Endometrial microvascular endothelial cells (primary cell): ENCODE data around the gene SHROOM2. TPM values are rescaled to one million over a fixed set of nuclear protein-coding genes. Genes with fewer than 3 reads are reported as not detected.
"Not testable (repeated sequence)": the region's sequence is repeated elsewhere in the genome, so short reads cannot be mapped to it uniquely, and the experiment has no call there.

Experiments used
- in situ Hi-C: cut with HindIII; loops from 2 replicates; pipeline ENCODE4 v1.10.0; 2017; ENCODE audit warnings: low sequenced_read_pairs, low pct_unique_long_range_greater_than_20kb; ENCODE audit errors: inconsistent ontology term
- total RNA-seq: library from RNA; depleted of rRNA; stranded (reverse); fragments of >200 nt; gene quantifications from one replicate; pipeline ENCODE4 v1.2.3, GENCODE V29; 2015; ENCODE audit errors: inconsistent ontology term

The SHROOM2 gene
- total RNA-seq, 1 donor from 2014 or later, result 11.3 TPM

DNA sequence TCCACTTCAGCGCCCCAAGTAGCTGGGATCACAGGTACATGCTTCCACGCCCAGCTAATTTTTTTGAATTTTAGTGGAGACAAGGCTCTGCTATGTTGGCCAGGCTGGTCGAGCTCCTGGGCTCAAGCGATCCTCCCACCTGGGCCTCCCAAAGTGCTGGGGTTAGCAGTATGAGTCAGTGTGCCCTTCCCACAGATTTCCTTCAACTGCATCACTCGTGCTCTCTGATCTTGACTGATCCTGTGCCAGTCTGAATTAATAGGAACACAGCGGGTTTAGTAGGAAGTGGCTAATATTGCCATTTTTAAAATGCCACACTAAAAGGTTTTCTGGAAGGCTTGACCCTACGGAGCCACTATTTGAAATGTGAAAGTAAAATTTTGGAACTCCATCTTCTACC is 4.3 kb upstream of the SHROOM2 start:
- in situ Hi-C loops, result no loop called here

DNA sequence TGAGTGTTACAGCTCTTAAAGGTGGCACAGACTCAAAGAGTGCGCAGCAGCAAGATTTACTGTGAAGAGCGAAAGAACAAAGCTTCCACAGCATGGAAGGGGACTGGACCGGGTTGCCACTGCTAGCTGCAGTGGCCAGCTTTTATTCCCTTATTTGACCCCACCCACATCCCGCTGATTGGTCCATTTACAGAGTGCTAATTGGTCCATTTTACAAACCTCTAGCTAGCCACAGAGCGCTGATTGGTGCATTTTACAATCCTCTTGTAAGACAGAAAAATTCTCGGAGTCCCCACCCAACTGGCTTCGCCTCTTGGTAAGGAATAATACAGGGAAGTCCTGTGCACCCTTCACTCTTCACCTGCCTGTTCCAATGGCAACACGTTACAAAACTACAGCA is 1.9 kb upstream of the SHROOM2 start:
- in situ Hi-C loops, result no loop called here

DNA sequence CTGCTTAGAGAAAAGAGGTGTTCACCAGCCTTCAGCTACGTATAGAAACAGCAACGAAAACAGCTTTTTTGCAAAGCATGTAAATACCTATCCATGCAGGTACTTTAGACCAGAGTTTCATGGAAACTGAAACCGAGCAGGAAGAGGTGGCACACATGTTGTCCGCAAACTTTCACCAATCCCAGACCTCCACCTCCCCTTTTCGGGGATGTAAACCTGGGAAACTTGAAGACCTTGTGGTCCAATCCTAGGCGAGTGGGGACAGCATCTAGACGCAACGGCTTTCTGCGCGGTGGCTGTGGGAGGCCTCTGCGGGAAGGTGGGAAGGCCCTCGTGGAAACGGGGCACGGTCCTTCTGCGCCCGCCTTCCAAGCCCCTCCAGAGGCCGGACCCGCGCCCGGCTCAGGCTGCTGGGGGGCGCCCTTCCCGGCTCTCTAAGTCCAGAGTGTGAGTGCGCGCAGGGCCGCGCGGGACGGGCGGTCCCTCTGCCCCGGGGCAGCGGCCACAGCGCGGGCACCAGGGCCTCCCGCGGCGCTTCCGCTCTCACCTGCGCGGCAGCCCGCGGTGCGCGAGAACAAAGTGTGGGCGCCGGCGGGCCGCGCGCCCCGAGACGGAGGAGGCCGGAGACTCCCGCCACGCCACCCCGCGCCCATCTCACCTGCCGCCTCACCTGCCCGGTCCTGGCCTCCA is 830 bp upstream of the SHROOM2 start:
- in situ Hi-C loops, result no loop called here

DNA sequence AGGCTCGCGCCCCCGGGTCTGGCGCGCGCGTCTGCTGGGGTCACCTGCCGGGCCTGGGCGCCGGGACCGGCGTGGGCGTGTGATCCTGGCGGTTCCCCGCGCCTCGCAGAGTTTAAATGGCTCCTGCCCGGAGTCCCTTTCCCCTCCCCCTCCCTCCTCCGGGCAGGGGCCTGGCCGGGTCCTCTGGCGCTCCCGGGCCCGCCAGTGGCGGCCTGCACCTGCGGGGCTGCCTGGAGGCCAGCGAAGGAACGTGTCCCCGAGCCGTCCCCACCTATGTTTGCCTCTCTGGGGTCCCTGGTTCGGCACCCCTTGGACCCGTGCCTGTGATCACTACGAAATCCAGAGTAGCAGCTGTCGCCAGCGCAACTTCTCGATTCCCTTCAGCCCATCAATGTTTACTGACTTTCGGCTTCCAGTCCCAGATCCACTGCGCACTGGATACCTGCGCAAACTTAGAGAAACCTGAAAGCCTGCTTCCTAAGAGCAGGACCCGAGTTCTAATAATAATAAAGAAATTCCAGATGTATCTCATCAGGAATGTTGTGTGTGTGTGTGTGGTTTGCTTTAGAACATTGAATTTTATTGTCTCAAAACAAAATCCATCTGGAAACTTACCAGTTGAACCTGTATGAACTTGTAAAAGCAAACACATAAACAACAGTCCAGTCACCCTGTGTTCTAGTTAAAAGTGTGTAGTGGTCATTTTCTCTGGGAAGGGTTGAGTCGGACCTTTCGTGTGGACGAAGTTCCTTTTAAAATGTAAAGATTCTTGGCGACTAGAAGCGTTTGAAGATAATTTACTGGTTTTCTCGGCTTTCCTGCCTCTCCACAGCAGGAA is 788 bp downstream of the SHROOM2 start:
- in situ Hi-C loops, result no loop called here

DNA sequence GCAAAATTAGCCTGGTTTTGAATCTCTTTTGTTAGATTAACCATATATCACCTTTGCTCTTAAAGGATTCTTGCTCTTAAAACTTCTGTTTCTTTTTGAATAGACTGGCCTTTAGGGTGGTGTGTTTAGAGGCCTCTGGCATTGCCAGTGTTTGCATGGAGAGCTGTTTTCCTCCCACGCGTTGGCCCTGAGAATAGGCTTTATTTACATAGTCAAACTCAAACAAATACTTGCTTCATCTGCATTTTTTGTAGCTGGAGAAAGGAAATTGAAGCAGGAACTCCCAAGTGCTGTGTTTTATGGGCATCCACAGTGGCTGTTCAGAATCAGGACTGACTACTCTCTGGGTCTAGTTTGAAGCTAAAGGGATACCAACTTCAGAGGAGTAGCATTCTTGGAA is 2.7 kb downstream of the SHROOM2 start:
- in situ Hi-C loops, result no loop called here

DNA sequence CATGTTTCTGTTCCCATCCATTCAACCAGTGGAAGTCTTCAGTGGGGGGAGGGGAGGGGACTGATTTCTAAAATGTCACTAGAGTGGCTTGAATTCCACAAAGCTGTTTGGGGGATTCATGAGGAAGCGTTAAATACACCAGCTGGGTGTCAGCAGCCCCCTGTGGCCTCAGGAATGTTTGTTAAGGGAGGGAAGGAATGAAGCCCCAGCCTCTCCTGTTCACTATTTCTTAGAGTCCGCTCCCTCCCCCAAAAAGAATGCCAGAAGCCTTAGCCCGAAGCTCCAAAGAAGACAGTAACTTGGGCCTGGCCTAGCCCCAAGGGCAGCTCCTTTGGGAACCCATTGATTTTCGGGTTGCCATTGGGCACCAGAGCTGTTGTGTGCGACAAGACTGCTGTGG is 3.3 kb downstream of the SHROOM2 start:
- in situ Hi-C loops, result no loop called here

DNA sequence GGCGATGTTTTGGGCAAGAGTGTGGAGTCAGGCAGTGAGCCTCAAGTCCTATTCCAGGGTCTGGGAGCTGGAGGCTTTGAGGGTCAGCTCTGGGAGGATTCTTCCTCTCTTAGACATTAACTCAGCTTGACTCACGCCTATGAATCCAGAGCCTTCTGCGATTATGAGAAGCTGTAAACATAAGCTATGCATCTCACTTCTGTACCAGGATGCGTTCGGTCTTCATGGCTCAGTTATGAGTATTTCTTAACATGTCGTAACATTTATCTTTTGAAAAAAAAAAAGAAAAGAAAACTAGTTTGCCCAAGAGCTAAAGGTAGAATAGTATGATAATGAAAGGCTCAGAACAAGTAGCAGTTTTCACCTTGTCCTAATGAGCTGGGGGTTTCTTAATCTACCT is 4.6 kb downstream of the SHROOM2 start:
- in situ Hi-C loops, result no loop called here

DNA sequence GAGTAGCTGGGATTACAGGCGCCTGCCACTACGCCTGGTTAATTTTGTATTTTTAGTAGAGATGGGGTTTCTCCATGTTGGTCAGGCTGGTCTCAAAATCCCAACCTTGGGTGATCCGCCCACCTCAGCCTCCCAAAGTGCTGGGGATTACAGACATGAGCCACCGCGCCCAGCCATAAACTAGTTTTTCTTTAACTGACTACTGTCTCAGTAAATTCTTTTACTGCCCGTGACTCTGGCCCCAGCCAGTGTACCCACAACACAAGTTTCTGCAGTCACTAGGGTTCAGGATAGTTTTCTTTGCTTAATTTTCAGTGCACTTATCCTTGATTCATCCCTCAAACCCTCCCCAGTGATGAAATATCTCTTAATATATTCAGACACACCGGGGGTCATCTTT is 8.3 kb downstream of the SHROOM2 start:
- in situ Hi-C loops, result no loop called here

DNA sequence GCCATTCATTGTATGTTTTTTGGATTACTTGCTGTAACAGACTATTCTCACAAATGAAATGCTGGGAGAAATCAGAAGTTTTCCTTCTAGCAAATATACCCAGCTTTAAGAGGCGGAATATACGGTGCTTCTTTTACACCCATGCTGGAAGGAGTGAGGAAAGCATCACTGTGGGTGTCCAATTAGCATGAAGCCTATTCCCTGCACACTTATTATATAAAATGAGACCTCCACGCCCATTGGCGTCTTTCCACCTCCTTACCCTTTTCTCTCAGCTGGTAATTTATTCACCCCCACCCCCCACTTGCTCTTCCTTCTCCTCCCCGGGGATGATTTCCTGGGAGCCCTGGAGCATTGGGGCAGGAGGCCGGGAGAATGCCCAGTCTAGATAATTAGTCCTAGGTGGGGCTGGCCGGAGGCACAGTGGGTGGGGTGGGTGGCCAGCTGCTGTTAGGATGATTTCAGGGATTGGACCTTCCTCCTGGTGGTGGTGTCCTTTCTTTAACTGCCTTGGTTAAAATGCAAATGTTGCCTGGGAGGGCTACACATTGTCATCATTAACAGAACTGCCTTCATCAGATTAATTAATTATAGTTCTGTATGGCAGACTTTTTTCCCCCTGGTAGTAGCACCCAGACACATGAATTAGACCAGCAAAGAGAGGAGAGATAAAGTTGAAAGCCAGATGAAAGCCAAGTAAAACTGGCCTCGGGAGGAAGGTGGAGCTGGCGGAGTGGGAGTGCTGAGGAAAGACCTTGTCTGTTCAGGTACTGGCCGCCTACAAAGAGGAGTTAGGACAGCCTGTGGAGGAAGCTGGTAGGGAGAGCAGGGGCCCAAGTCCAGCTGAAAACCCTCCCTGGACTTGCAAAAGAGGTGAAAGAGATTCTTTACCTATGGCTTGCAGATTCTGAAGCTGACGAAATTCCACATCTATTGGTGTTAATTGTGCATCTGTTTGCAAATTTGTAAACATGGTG is 11.4 kb downstream of the SHROOM2 start:
- in situ Hi-C loops, result no loop called here

DNA sequence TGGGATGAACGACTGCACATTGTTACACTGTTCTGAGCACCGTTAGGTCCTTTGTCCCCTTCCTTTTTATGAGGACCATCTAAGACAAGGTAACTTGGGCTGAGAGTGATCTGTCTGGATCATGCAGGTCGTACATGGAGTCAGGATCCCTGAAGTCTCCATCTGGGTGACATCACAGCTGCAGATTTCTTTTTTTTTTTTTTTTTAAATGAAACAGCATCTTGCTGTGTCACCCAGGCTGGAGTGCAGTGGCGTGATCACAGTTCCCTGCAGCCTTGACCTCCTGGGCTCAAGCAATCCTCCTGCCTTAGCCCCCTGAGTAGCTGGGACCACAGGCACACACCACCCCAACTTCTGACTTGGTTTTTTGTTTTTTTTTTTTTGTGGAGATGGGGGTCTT is 16.5 kb downstream of the SHROOM2 start:
- in situ Hi-C loops, result no loop called here

DNA sequence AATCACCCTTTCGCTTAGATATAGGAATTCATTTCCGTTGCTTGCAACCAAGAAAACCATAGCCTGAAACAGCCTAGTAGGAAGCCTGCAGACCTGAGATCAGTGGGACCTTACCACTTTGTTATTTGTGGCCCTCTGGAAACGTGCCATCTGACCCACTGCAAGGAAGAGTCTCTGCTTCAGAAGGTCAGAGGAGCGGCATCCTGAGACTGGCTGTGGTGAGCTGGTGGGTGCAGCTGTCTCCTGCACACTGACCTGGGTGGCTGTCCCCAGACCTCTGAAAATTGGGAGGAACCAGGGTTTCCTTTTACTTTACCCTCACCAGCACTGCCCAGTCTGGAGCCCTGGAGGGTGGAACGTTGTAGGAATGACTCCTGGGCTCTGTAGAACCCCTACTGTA is 18.2 kb downstream of the SHROOM2 start:
- in situ Hi-C loops, result no loop called here

DNA sequence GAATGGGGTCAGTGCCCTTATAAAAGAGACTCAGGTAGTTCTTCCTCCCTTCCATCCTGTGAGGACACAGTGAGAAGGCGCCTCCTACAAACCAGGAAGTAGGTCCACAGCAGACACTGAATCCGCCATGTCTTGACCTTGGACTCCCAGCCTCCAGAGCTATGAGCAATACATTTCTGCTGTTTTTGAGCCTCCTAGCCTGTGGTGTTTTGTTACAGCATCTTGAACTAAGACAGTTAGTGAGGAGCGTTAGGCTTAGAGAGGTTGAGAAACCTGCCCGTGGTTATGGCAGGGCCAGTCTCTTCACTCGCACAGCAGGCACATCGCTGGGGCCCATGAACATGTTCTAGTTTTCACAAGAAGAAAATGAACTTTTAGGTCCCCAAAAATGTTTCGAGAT is 19.7 kb downstream of the SHROOM2 start:
- in situ Hi-C loops, result no loop called here

DNA sequence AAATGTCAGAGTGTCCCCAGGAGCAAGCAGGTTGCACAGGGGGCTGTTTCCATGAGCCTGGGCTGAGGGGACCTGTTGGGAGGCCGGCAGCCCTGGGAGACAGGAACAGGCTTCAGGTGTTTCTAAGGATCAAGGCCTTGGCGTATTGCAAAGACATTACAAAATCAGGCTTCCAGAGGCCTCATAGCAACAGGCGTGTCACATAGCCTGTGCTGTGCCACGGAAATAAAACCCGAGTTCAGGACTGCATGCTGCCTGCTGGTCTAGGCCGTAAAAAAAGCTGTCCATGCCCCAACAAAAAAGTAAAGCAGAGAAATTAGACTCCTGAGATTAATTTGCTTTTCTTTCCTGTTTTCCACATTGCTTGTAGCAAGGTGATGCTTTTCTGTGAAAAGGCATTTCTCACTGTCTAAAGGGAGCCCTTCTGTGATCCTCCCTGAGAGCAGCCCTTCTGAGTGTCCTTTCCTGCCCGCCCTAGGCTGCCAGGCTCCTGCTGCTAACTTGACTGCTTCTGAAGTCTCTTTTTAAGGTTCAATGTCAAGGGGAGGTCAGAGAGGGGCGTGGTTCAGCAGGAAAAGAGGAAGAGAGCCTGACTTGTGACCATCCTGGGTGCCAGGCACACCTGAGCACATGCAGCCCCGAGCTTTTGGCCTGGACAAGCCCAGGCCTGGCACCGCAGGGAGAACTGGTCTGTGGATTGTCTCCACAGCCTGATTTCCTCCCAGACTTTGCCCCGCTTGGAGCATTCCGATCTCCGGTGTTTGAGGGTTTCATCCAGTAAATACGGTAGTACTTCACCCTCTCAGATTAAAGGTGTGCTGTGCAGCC is 21.3 kb downstream of the SHROOM2 start:
- in situ Hi-C loops, result no loop called here

DNA sequence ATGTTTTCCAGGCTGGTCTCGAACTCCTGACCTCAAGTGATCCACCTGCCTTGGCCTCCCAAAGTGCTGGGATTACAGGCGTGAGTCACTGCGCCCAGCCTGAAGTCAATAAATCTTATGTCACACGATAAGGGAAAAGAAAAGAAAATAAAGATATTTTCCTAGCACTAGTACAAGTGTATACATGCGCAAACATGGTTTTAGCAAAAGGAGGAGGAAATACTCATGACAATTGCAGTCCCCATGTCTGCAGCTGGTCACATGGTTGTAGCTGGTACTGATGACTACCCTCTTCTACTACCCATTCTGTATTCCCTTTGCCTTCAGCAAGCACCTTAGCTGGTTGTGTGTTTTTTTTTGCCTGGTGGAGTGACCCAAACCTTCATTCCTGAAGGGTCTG is 23.6 kb downstream of the SHROOM2 start:
- in situ Hi-C loops, result not testable (repeated sequence)

DNA sequence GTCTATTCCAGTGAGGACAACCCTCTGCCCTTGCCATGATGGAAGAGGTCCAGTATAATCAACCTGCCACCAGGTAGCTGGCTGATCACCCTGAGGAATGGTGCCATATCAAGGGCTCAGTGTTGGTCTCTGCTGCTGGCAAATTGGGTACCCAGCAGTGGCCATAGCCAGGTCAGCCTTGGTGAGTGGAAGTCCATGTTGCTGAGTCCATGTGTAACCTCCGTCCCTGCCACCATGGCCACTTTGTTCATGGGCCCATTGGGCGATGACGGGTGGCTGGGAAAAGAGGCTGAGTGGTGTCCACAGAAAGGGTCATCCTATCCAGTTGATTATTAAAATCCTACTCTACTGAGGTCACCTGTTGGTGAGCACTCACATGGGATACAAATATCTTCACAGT is 24.9 kb downstream of the SHROOM2 start:
- in situ Hi-C loops, result not testable (repeated sequence)

DNA sequence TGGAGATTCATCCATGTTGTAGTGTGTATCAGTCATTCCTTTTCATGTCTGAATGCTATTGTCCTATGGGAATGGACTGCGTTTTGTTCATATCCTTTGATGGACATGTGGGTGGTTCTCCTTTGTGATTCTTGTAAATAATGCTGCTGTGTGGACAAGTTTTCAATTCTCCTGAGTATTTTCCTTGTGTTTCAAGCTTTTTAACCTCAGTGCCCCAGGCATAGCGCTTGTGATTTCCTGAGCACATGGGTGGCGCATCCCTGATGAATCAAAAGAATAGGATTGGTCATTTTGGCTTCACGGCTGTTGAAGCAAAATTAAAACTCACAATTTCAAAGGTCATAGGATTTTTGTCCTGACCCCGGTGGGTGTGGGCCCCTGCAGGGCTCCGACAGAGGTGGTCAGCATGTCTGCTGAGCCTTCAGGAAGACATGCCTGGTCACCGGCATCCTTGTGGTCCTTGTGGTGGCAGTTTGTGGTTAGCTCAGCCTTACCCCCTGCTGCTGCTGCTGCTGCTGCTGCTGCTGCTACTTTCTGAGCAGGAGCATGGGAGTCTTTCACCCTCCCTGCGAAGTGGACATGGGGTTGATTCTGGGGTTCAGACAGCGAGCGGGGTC is 30.0 kb downstream of the SHROOM2 start:
- in situ Hi-C loops, result no loop called here

DNA sequence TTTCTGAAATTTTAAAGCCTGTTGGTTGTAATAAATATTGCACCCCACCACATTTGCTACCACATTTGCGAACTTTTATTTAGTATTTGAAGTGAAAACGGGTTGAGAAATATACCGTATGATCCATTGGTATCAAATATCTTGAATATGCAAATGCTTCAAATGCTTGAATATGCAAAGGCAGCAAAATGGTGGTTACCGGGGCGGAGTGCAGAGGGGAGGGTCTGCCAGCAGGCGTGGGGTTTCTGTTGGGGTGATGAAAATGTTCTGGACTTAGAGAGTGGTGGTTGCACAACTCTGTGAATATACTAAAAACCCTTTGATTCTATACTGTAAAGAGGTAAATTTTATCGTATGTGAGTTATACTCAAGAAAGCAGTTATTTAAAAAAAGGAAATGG is 35.3 kb downstream of the SHROOM2 start:
- in situ Hi-C loops, result no loop called here

DNA sequence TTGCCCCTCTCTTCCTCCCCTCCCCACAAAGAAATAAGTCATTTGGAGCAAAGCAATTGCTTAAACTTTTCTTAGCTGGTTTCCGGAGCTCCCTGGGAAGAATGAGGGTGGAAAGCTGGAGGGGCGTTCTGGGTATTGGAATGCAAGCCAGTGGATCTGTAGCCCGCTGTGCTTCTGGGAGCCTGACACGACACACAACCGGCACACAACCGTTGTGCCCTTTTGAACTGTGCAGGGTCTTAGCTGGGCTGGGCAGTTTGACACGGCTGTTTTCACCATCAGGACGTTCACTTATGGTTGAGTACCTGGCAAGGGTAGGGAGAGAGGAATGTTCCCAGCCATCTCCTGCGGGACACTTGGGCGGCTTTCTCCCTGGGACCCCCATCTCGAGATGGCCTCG is 38.3 kb downstream of the SHROOM2 start:
- in situ Hi-C loops, result no loop called here
